Uterus (tissue), 4 donors: Measurements from ENCODE around the gene FETUB. TPM values are rescaled to one million over a fixed set of nuclear protein-coding genes. Genes with fewer than 3 reads are reported as not detected.

Source experiments
- DNase-seq, 2 donors: peaks; one replicate each; pipeline ENCODE4 v3.0.0-alpha.2; 2019 to 2020
- H3K27ac ChIP-seq, 2 donors: fragments of 200-600 bp; sonication (generic); 1 replicate in 1 of 2; 2 replicates in 1 of 2; pipeline ENCODE4 v1.5.1; 2016 to 2018
- H3K27me3 ChIP-seq, 2 donors: fragments of 200-600 bp; sonication (generic); one replicate each; pipeline ENCODE4 v1.5.1; 2018 to 2019; ENCODE audit warnings: control low read depth in 1 of 2
- H3K36me3 ChIP-seq, 2 donors: fragments of 200-600 bp; sonication (generic); one replicate each; pipeline ENCODE4 v1.5.1; 2019; ENCODE audit warnings: control low read depth in 1 of 2
- H3K4me1 ChIP-seq, 2 donors: fragments of 200-600 bp; sonication (generic); one replicate each; pipeline ENCODE4 v1.5.1; 2018 to 2019; ENCODE audit warnings: control low read depth in 1 of 2
- H3K4me3 ChIP-seq, 2 donors: fragments of 200-600 bp; sonication (generic); 1 replicate in 1 of 2; 2 replicates in 1 of 2; pipeline ENCODE4 v1.5.1; 2018 to 2019; ENCODE audit warnings: mild to moderate bottlenecking in 1 of 2
- H3K9me3 ChIP-seq, 2 donors: fragments of 200-600 bp; sonication (generic); one replicate each; pipeline ENCODE4 v1.5.1; 2019; ENCODE audit warnings: control low read depth in 1 of 2
- POLR2A ChIP-seq, 2 donors: fragments of 450-650 bp; IDR thresholded peaks; one replicate each; pipeline ENCODE4 v1.6.1; 2016; ENCODE audit warnings: antibody characterized with exemption in 2 of 2, mild to moderate bottlenecking in 1 of 2, moderate library complexity in 1 of 2
- intact Hi-C: fragments of 100-400 bp; cut with DNase I; formaldehyde crosslinking; loops from one replicate; pipeline ENCODE4 v1.15.1; 2023; ENCODE audit warnings: low total_unique reads
- total RNA-seq, 4 donors: library from RNA; depleted of rRNA in 3 of 4; stranded (reverse); fragments of >200 nt in 3 of 4; gene quantifications; one replicate each; pipeline versions ENCODE4 v1.1.0 to v1.2.4, GENCODE V29; 2014 to 2023
- TF ChIP-seq, protein P1 (sequence below), 4 experiments: fragments of 200-600 bp in 2 of 4; fragments of 450-650 bp in 2 of 4; sonication (generic) in 2 of 4; IDR thresholded peaks; one replicate each; pipeline ENCODE4 v1.5.1; 2016 to 2019; ENCODE audit warnings: antibody characterized with exemption in 4 of 4, mild to moderate bottlenecking in 2 of 4, moderate library complexity in 1 of 4
- donor health status: DM: yes; HTN: yes; CAD: no.

The FETUB gene
- total RNA-seq, 4 donors from 2014 or later, result not detected

DNA sequence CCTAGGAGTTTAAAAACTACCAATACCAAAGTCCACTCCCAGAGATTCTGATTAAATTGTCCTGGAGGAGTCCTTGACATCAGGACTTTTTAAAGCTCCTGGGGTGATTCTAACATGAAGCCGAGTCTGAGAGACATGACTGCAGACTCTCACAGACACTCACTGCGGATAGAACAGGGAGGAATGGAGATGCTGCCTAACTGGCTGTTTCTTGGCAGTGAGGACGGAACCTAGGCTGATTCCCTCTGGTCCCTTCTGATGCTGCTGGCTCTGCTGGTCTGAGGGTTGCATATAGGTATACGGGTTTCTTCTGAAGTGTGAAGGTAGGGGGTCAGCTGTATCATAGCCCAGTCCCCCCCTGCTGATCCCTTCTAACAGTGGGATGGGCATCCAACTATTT, 24.3 kb downstream of the FETUB start:
- H3K36me3 ChIP-seq, result no peaks in the 10 kb centered on the region
- no peak for TF ChIP-seq POLR2A (IDR thresholded peaks at IDR 0.05)
- DNase-seq, result no peak
- no peaks in the 10 kb centered on the region for H3K27me3 ChIP-seq
- no peaks in the 10 kb centered on the region for H3K4me1 ChIP-seq
- H3K9me3 ChIP-seq, result no peaks in the 10 kb centered on the region
- H3K4me3 ChIP-seq, result no peak overlapping the region
- intact Hi-C loops, result no loop called here
- H3K27ac ChIP-seq, result no peak overlapping the region

- intact Hi-C loops, result no loop called here
- H3K27ac ChIP-seq, result no peak within 1 kb of the TSS
- no peaks in the 10 kb centered on the region for H3K4me1 ChIP-seq
- no peaks in the 10 kb centered on the region for H3K36me3 ChIP-seq
- DNase-seq, result no peak
- H3K9me3 ChIP-seq, result no peaks in the 10 kb centered on the region
- H3K27me3 ChIP-seq, result no peaks in the 10 kb centered on the region
- no peak within 1 kb of the TSS for H3K4me3 ChIP-seq
- TF ChIP-seq, protein P1, sequence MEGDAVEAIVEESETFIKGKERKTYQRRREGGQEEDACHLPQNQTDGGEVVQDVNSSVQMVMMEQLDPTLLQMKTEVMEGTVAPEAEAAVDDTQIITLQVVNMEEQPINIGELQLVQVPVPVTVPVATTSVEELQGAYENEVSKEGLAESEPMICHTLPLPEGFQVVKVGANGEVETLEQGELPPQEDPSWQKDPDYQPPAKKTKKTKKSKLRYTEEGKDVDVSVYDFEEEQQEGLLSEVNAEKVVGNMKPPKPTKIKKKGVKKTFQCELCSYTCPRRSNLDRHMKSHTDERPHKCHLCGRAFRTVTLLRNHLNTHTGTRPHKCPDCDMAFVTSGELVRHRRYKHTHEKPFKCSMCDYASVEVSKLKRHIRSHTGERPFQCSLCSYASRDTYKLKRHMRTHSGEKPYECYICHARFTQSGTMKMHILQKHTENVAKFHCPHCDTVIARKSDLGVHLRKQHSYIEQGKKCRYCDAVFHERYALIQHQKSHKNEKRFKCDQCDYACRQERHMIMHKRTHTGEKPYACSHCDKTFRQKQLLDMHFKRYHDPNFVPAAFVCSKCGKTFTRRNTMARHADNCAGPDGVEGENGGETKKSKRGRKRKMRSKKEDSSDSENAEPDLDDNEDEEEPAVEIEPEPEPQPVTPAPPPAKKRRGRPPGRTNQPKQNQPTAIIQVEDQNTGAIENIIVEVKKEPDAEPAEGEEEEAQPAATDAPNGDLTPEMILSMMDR (IDR thresholded peaks at IDR 0.05), result no peak
- no peak for TF ChIP-seq POLR2A (IDR thresholded peaks at IDR 0.05)
Observed at GRCh38 chr3:186665625-186666188, 25.5 kb downstream of the FETUB start, which contains the start of gene HRG. Gene HRG (plus strand): TSS chr3:186666014. CDS start chr3:186666032, 18 bp downstream.

DNA sequence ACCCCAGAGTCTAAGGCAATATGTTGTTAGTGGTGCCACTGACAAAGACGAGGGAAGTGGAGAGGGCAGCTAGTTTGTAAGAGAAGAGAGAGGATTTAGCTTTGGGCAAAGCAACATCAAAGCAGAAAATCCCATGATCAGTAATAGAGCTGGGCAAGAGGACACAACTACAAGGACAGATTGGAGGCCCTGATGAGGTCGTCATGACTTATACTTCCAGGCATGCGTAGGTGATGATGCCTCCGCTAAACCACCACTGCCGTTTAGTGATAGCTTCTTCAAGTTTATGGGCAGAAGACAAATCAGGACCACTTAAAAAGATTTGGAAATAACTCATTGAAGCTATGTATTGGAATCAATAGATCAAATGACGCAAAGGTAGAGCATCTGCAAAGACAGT, 28.2 kb downstream of the FETUB start:
- intact Hi-C loops, result no loop called here
- TF ChIP-seq, protein P1 (IDR thresholded peaks at IDR 0.05), result no peak
- TF ChIP-seq POLR2A (IDR thresholded peaks at IDR 0.05), result no peak
- DNase-seq, result no peak
- no peaks in the 10 kb centered on the region for H3K4me1 ChIP-seq
- no peak overlapping the region for H3K4me3 ChIP-seq
- H3K36me3 ChIP-seq, result no peaks in the 10 kb centered on the region
- no peaks in the 10 kb centered on the region for H3K27me3 ChIP-seq
- no peaks in the 10 kb centered on the region for H3K9me3 ChIP-seq
- no peak overlapping the region for H3K27ac ChIP-seq

GRCh38 chr3:186669378-186670084, 29.3 kb downstream of the FETUB start:
- Histone ChIP-seq H3K4me3 (no peak overlapping the region), H3K27ac (no peak overlapping the region), H3K9me3 (no peaks in the 10 kb centered on the region), H3K27me3 (no peaks in the 10 kb centered on the region), H3K36me3 (no peaks in the 10 kb centered on the region), H3K4me1 (no peaks in the 10 kb centered on the region)
- DNase-seq, result no peak
- TF ChIP-seq POLR2A (IDR thresholded peaks at IDR 0.05), result no peak
- TF ChIP-seq, protein P1 (IDR thresholded peaks at IDR 0.05), result no peak
- intact Hi-C loops, result no loop called here

DNA sequence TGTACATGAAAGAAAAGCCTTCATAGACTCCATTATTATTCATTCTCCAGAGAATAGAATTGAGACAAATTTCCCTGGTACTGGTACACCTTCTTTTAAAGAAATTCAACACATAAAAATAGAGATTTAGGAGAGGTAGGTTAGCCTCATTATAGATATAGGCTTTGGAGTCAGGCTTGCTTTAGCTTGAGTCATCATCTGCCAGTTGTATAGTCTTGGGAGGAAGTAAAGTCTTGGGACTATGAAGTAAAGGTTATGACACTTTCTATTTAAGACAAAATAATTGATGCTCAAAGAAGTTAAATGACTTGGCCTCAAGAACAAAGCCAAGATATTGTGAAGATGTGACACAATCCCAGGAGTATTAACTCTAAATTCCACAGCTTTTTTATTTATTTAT, 30.0 kb downstream of the FETUB start:
- H3K36me3 ChIP-seq, result no peaks in the 10 kb centered on the region
- no peak overlapping the region for H3K27ac ChIP-seq
- TF ChIP-seq, protein P1 (IDR thresholded peaks at IDR 0.05), result no peak
- no peak for TF ChIP-seq POLR2A (IDR thresholded peaks at IDR 0.05)
- H3K27me3 ChIP-seq, result no peaks in the 10 kb centered on the region
- no peak overlapping the region for H3K4me3 ChIP-seq
- DNase-seq, result no peak
- no peaks in the 10 kb centered on the region for H3K9me3 ChIP-seq
- H3K4me1 ChIP-seq, result no peaks in the 10 kb centered on the region
- intact Hi-C loops, result no loop called here
